Measurements from ENCODE around the gene LTBP1.

GRCh38 chr2:33351781-33352180 lies 405.0 kb downstream of the LTBP1 start:
- no peak for TF ChIP-seq EZH2phosphoT487 (IDR thresholded peaks at IDR 0.05; ENCODE audit: insufficient read depth, low read depth)
- no peak for TF ChIP-seq EZH2 (IDR thresholded peaks at IDR 0.05; ENCODE audit: insufficient read depth, poor library complexity, severe bottlenecking)
